ENCODE data around the gene PPFIBP1.

GRCh38 chr12:27548301-27549199 lies 24.5 kb downstream of the PPFIBP1 start:
- no peak for TF ChIP-seq CTCF (IDR thresholded peaks at IDR 0.05)
- no peak for TF ChIP-seq POLR2A (IDR thresholded peaks at IDR 0.05)

Measured in breast epithelium (tissue), 3 donors.